SKM-1 treated with dmso at 0.1 percent for 144 hours (cell line): ENCODE data around the gene ENTREP1.

ENCODE experiments used
- DNase-seq: peaks from one replicate; lab custom pipeline; 2025; ENCODE audit not compliant: unreplicated experiment; lab: John Stamatoyannopoulos, UW

The ENTREP1 gene

DNA sequence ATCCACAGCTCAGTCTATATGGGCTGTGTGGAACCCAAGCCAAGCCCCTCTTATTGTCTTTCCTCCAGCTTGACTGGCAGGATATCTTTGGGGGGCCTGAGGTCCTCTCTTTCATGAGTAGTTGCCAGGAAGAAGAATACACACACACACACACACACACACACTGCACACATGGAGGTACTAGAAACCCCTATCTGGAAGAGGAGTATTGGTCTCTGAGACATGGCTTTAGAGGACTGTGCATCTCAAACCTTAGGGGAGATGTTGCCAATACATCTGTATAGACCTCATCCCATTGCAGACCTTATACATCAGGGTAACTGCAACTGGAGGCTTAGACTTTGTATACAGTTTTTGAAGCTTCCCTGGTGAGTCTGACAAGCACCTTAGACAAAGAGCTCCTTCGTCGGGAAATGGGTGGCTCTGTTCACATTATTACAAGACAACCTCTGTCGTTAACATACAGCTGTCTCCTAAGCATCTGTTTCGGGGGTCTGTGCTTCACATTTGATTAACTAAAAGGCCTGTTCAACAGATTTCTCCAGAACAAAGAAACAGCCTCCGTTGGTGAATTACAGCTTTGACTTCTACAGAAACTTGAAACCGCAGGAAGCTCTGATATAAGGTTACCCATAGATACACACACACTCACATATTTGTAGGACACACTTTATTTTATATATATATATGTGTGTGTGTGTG, 5.5 kb upstream of the ENTREP1 start:
- DNase-seq, result no peak

DNA sequence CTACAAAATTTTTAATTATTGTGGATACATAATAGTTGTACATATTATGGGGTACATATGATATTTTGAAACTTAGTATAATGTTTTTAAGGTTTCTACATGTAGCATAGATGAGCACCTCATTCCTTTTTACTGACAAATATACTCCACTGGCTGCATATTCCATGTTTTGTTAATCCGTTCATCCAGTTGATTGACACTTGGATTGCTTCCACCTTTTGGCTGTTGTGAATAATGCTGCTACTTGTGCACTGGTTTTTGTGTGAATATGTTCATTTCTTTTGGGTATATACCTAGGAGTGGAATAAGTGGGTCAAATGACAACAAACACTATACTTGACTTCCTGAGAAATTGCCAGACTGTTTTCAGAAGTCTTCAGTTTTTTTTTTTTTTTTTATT, 2.8 kb upstream of the ENTREP1 start:
- DNase-seq, result no peak

DNA sequence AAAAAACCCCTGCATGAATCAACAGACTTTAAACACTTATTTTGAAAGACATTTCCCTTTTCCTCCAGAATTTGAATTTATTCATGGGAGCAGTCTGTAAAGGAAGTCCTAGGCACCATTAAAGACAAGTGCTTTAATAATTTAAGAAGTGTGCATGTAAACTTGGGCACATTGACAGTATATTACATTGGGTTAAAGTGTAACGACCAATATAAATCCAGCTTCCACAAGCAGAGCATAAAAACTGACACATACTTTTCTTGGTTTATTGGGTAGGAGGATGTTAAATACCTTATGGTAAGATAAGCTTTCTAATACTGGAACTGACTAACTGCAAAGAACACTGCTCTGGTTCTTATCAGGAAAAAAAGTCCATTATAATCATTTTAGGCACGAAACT, 1.2 kb upstream of the ENTREP1 start:
- DNase-seq, result no peak

GRCh38 chr9:69325409-69326212, 596 bp downstream of the ENTREP1 start:
- no peak for DNase-seq

- no peak for DNase-seq
These were observed 1.2 kb downstream of the ENTREP1 start for GRCh38 chr9:69326261-69326660.

DNA sequence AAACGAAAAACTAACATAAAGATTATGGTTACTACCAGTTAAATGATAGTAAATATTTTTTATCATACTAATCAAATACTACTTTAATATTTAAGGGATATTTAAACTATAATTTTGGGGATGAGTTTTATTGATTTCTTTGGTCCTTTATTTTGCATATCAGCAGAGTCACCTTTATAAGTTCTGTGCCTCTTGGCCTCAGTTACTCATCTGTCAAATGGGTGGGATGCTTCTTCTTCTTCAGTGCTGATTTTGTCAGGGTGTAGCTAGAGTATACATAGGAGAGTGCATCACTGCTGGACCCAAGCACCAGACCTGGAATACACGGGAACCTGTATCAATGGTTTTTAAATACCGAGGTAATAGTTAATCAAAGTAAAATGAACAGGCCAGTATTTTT, 5.6 kb downstream of the ENTREP1 start:
- DNase-seq, result no peak

DNA sequence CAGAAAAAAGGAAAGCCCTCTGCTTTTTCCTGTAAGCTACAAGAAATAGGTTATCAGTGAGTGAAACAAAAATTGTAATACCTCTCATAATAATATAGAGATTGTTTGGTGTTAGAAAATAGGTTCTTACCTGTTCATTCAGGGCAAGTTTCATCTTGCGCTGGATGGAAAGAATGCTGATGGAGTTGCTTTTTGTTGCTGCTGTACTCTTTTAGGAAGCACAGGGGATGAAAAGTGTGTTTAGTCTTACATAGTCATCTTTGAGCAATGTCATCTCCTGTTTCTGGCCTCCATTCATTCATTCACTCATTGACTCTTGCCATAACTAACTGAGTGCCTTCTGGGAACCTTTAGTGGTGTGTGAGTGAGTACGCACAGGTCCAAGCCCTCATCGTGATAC, 6.4 kb downstream of the ENTREP1 start:
- DNase-seq, result no peak

DNA sequence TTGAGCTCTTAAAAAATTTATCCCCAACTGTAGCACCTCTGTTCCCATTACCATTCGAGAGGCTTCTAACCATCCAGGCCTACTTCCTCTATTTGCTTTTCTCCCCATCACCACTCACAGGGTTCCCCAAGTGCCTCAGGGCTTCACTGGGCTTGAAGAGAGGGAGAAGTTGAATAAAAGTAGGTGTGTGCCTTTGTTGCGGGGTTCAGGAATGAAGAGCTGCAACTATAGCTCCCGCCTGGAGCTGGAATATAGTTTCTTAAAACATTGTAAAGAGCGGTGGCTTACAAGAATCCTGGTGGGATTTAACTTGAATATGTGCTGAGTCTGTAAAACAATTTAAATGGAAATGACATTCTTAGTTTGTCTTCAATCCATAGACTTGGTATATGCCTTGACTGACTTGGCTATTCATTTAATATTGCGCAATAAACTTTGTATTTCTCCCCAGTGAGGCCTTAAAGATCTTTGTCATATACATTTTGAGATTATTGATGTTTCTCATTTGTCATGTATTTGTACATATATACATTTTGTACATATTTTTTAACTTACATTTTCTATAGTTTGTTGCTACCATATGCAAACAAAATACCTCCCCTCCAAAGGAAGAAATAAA, 7.2 kb downstream of the ENTREP1 start:
- no peak for DNase-seq

DNA sequence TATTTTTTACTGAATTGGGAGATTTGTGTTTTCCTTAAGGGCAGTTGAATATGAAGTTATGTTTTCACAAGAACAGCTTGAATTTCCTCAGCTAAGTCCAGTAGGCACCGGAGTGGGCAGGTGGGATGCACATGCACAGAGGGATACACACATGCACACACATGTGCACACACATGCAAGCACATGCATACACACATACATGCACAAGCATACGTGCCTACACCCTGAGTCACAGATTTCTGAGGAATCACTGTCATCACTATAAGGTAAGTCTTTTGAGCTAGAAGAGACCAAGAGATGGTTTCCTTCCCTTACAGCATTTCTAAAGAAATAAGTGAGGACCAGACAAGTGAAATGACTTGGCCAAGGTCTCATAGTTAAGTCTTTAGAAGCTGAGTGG, 8.7 kb downstream of the ENTREP1 start:
- no peak for DNase-seq

DNA sequence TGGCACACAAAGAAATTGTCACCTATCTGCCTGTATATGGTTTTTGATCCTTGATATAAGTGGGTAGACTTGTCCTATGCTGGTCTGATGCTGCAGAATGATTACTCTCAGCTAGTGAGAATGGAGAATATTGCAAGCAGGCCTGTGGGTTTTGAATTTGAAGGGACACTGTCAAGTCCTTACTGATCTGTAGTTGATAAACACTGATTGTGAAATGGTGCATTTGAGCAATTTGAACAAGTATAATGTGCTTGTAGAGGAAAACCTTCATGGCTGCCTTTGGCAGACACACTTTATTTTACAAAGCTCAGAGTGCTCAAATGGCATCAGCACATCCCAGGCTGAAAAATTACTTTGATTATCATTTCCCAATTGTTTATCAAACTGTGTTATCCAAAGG, 9.3 kb downstream of the ENTREP1 start:
- no peak for DNase-seq

- DNase-seq, result no peak
These were observed 14.6 kb downstream of the ENTREP1 start for GRCh38 chr9:69339620-69340019.

GRCh38 chr9:69340631-69341030, 15.6 kb downstream of the ENTREP1 start:
- no peak for DNase-seq

- DNase-seq, result no peak
These were observed 17.8 kb downstream of the ENTREP1 start for GRCh38 chr9:69342769-69343168.

- DNase-seq, result no peak
These were observed 19.4 kb downstream of the ENTREP1 start for GRCh38 chr9:69344459-69344858.

DNA sequence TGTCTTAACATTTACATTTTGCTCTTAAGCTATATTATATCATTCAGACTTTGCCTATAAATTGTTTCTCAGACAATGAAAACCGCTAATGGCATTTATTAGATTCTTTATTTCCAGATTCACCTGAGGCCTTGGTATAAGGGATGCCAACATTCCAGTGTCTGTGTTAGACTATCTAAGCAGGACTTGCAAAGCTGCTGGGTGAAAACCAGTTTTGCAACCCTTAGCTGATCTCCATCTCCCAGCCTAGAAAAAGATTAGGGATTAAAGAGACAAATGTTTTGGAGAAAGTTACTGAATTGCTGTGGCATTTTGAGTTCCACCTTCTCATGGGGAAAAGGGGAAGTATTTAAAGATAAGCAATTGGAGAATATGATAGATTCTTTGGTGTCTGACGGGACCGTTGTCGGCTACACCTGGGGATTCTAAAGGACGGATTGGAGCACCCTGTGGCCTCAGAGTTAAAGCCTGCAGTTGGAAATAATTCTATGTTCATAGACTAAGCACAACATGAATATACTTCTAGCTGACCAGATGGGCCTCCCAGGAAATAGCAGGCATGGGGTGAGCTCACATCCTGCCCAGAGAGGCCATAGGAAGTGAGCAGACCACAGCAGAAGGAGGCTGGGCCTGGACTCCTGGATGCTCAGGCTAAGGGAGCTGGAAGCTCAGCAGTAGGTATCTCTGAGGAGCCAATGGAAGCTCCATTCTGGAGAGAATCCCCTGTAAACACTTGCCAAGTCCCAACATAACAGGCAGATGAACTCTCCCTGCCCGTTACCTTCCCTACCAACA, 21.8 kb downstream of the ENTREP1 start:
- DNase-seq, result peak; percentile 12

GRCh38 chr9:69347607-69348006, 22.6 kb downstream of the ENTREP1 start:
- no peak for DNase-seq

DNA sequence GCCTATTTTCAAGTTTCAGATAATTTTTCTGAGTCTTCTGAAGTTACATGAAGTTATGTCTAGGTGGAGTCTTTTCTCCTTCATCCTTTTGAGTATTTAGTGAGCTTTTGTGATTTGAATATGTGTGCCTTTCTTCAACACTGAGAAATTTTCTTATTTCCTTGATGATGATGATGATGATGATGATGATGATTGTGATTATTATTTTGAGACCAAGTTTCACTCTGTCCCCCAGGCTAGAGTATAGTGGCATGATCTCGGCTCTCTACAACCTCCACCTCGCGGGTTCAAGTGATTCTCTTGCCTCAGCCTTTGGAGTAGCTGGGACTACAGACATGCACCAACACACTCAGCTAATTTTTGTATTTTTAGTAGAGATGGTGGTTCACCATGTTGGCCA, 26.2 kb downstream of the ENTREP1 start:
- no peak for DNase-seq

GRCh38 chr9:69355232-69355631, 30.2 kb downstream of the ENTREP1 start:
- no peak for DNase-seq

GRCh38 chr9:69357030-69357775, 32.2 kb downstream of the ENTREP1 start:
- no peak for DNase-seq

DNA sequence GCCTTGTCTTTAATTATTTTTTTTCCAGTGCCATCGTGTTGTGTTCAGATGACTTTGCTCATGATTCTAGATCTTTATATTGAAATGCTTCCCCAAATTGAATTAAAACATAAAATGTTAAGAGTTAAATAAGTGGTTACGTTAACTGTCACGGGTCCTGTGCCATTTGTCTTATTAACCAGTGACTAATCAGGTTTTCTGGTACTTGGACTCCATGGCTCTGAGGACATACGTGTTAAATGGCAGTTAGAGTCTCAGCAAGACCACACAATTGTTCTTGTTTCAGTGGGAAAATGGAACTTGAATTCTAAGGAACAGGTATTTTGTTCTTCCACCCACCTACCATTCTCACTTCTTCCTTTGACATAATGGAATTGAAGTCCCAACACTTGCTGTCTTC, 32.8 kb downstream of the ENTREP1 start:
- no peak for DNase-seq

DNA sequence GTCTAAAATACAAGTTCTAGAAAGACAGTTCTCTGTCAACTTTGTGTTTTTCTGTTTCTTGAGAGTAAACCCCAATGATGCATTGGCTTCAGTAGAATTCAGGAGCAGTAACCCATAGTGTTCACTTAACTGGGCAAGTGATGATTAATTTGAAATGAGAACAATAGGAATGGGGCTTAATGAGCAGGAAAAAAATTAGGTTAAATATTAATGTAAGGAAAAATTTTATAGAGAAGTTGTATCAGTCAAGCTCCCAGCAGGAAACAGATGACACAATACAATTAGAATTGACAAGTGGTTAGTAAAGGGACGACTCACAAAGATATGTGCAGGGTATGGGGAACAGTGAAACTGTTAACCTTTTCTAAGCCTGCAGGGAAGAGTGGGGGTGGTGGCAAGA, 38.2 kb downstream of the ENTREP1 start:
- no peak for DNase-seq
